Right lobe of liver (tissue), 4 donors: ENCODE measurements around the gene CD8A.

Source experiments
- CTCF ChIP-seq, 4 donors: fragments of 200-600 bp in 3 of 4; fragments of 450-650 bp in 1 of 4; IDR thresholded peaks; one replicate each; pipeline versions ENCODE4 v1.5.1 to v1.8.0; 2016 to 2022; ENCODE audit warnings: antibody characterized with exemption in 4 of 4, mild to moderate bottlenecking in 2 of 4
- POLR2A ChIP-seq: fragments of 450-650 bp; IDR thresholded peaks from one replicate; pipeline ENCODE4 v1.6.1; 2017; ENCODE audit warnings: antibody characterized with exemption, mild to moderate bottlenecking
- donor health status: DM: no; HTN: no; CAD: no.
- donor health status: DM: no; HTN: no; CAD: no.
- donor health status: DM: no; HTN: yes; CAD: no.

GRCh38 chr2:86794861-86795260 lies 4.1 kb upstream of the CD8A start:
- no peak for TF ChIP-seq POLR2A
- no peak for TF ChIP-seq CTCF (IDR thresholded peaks at IDR 0.05)
